ENCODE results near the gene AGO1.

Gene AGO1

DNA sequence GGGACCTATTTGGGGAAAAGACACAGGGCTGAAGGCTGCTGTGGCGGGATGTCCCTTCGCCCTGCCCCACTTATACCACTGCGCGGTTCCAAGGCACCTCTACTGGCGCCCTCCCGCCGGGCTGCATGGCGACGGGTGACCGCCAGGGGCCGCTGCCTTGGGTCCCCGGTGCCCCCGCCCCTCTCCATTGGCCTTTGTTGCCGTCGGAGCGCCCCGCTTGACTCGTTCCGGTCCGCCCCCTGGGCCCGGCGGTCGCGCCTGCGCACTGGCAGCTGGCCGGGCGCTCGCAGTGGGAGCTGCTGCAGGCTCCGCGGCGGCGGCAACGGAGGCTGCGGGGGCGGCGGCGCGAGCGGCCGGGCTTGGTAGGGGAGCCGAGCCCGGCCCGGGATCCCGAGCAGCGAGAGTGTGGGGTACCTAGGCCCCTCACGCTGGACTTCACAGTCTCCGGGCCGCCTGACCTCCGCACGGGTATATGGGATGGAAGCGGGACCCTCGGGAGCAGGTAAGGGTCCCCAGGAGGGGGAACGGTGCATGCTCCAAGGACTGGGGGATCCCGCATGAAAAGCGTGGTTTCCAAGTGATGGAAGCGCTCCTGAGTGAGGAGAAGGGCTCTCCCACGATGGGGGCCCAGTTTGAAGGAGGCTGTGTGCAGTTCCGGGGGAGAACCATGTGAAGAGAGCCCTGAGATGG, at the start of gene AGO1:
Gene AGO1 (plus strand): TSS at position 265 of the 690 bp plus-strand sequence. CDS start 213 bp downstream, at position 478.
- DNase-seq (ENCODE audit: low spot score), result peak; percentile 97

DNA sequence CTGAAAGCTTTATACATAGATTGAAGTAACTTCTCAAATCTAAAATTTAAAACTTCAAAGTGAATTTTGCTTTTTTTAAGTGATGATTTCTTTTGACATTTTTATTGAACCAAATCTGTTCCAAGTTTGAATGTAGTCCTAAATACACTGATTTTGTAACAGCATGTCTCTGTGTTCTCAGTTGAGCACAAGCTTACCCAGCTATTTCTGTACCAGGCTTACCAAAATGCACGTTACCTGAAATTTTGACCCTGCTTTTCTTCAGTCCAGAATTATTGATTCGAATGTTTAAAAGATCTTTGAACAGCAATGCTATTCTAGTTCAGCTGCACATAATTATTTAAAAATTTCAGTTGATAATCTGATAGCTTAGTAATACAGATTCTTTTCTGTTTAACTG, 49.6 kb upstream of the AGO1 start:
- DNase-seq (ENCODE audit: low spot score), result no peak

DNA sequence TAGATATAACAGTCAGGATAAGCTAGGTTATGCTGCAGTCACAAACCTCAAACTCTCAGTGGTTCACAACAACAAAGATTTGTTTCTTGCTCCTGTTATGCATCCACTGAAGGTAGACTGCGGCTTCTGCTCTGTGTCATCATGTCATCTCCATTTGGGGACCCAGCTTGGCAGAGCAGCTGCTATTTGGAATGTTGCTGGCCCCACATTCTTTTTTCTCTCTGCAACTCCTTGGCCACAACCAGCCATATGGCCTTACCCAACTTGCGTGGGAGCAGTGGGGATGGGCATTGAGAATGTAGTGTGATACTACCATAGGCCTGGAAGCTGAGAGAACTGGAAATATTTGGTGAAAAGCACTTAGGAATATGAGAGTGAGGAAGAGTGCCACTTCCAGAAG, 48.8 kb upstream of the AGO1 start:
- DNase-seq (ENCODE audit: low spot score), result no peak

DNA sequence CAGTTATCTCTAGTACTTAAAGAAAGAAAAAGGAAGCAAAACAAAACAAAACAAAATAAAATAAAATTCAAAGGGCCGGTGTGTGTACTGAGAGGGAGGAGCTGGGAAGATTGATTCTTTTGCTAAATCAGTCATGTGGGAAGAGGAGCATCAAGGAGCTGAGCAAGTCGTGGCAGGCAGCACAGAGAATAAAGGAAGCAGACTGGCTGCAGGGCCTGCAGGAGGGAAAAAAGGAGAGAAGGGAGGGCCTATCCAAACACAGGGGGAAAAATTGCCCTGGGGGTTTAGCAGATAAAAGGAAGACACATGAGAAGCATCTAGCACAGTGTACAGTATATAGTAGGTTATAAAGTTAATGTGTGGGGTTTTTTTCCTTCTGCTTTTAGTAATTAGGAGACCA, 47.6 kb upstream of the AGO1 start:
- no peak for DNase-seq (ENCODE audit: low spot score)

DNA sequence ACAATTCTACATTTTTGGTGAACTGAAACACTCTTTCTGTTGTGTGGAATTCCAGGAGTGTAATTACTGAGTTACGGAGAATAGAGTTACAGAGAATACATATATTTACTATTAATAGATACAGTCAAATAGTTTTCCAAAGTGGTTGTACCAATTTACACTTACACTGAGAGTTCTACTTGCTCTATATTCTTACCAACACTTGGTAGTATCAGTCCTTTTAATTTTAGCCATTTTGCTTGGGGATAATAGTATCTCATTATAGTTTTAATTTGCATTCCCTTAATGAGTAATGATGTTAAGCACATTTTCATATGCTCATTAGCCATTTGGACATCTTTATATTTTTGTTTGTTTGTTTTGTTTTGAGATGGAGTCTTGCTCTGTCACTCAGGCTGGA, 46.3 kb upstream of the AGO1 start:
- no peak for DNase-seq (ENCODE audit: low spot score)

DNA sequence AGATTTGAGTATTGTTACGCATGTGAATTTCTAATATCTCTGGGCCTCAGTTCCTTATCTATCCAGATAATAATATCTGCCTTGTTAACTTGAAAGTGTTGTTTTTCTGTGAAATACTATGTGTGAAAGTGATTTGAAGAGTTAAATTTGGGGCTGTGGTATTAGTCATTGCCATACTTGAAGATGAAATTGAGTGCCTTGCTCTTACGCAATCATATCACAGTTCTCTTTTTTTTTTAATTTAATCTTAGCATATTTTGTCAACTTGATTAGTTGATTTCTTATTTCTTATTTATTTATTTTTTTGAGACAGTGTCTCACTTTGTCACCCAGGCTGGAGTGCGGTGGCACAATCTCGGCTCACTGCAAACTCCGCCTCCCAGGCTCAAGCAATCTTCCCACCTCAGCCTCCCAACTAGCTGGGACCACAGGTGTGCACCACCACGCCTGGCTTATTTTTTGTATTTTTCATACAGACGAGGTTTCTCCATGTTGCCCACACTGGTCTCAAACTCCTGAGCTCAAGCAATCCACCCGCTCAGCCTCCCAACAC, 44.2 kb upstream of the AGO1 start:
- DNase-seq (ENCODE audit: low spot score), result no peak

DNA sequence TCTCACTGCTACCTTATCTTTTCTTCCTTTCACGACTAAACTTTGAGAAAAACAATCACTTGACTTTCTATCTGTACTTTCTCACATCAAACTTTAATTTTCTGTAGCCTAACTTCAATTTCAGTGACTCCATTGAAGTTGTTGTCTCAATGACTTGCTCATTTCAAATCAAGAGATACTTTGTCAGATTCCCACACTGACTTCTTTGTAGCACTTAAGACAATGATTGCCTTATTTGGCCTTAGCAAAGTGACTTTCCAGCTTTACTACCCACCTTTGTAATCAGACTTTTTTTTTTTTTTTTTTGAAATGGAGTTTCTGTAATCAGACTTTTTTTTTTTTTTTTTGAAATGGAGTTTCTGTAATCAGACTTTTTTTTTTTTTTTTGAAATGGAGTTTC, 38.2 kb upstream of the AGO1 start:
- no peak for DNase-seq (ENCODE audit: low spot score)

DNA sequence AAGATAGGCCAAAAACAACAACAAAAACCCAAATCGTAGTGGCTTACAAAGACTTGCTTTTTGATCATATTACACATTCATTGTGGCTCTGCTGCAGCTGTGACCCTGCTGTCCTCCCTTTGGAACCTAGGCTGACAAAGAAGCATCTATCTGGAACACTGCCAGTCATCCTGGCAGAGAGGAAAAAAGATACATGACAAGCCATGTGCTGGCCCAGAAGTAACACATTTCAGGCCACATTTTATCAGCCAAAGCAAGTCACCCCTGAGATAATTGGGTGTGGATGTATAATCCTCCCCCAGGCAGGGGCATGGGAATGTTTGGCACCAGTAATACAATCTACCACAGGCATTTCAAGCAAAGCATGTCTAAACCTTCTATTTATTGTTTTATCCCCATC, 37.2 kb upstream of the AGO1 start:
- DNase-seq (ENCODE audit: low spot score), result no peak

DNA sequence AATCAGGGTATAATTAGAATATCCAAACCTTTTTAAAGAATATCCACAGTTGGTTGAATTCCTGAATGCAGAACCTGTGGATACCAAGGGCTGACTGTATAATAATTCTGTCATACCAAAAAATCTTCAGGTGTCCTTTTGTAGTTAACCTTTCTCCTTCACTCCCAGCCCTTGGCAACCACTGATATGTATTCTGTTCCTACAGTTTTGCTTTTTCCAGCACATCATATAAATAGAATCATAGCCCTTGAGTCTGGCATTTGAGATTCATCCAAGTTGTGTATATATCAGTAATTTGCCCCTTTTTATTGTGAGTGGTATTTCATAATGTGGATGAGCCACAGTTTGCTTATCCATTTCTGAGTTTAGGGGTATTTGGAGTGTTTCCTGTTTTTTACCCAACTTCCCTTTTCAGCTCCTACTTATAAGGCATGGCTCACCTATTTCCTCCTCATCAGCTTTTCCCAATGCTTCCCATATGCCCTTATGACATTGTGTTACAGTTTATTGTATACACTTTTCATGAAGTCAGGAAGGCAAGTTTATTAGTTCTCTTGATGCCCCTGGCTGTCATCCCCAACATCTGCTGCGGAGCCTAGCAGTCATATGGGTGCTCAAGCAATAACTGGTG, 35.0 kb upstream of the AGO1 start:
- DNase-seq (ENCODE audit: low spot score), result no peak

DNA sequence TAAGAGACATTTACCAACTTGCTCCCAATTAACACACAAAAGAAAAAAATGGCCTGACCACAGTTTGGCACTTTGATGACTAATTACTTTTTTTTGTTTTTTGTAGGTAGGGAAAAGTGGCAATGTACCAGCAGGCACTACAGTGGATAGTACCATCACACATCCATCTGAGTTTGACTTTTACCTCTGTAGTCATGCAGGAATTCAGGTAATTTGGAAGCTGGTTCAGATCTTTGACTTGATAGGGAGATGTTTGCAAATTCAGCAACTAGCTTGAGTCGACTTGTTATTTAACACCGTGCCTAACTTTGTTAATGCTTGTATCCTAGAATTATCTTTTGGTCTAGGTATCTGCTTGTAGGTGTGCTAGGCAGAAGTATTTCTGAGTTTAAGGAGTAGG, 33.0 kb upstream of the AGO1 start:
- DNase-seq (ENCODE audit: low spot score), result no peak

DNA sequence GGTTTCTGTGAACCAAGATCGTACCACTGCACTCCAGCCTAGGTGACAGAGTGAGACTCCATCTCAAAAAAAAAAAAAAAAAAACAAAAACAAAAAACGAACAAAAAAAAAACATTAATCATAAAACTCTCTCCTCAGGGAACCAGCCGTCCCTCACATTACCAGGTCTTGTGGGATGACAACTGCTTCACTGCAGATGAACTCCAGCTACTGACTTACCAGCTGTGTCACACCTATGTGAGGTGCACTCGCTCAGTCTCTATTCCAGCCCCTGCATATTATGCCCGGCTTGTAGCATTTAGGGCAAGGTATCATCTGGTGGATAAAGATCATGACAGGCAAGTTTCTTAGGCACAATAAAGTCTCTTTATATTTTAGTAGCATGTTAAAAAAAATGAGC, 32.3 kb upstream of the AGO1 start:
- no peak for DNase-seq (ENCODE audit: low spot score)

DNA sequence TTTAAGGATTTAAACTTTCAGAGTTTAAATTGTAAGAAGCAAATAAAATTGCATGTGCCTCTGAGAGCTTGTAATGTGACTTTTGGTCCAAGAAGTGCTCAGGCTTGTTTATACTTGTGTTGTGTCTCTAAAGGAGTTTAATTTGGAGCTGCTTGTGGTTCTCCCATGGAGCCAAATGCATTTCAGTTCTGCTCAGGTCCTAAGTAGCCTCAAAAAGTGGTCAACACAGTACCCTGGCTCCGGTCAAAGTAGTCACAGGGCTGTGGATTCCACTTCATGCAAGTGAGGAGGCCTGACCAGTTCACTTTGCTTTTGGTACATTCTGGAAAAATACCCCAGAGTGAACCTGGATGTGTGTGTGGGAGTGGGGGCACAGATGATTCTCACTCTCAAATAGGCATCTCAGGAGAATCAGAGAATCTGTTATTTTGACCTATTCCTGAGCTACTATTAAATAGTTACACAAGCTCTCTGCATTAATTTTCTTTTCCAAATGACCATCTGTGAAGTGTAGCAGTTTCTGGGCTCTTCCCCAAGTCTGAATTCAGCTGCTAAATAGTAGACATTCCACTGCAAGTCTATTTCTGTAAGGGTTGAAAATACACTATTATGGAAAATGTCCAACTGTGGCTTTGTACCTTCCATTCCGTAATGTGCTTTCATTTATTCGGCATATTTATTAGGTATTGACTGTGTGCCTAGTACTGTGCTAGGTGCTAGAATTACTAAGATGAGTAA, 31.7 kb upstream of the AGO1 start:
- DNase-seq (ENCODE audit: low spot score), result no peak

DNA sequence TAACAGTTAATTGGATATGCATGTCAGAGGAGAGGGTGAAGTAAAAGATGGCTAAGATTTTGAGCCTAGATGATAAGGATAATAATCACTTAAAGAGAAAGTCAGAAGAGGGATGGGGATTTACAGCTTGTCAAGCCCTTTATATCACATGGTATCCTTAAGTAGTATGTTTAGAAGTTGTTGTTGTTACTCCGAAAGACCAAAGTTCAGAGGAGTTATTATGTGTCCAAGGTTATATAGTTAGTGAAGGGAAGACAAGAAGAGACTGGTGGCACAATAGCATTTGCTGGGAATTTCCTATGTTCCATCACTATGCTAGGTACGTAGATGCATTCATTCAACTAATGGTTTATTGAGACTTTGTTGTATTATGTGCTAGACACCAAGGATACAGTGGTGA, 30.8 kb upstream of the AGO1 start:
- no peak for DNase-seq (ENCODE audit: low spot score)

DNA sequence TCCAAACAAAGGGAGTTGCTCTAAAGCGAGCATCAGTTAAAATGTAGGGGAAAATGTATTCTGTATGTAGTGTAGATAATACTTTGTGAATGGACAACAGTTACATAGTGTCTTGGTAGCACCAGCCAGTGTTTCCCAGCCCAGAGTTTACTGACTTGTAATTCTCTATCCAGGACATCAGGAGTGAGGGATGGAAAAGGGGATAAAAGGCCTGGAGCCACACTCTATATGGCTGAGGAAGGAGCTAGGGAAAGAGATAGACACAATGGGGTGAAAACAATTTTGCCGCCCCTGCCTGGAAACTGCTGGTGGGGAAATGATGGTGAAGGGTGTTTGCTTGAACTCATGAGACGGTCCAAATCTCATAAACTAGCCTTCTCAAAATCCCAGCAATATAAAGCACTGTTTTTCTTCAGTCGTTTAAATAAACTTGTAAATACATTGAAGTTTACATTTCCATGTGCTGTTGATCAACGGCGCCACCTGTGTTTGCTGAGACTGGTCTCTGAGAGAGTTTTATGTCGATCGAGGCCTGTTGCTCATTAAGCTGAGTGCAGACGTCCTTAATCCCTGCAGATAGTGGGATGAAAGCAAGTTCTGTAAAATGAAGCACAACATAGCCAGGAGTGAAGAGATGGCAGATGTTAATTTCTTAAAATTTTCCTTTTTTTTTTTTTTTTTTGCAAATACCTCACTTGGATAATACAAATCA, 27.9 kb upstream of the AGO1 start:
- DNase-seq (ENCODE audit: low spot score), result no peak

DNA sequence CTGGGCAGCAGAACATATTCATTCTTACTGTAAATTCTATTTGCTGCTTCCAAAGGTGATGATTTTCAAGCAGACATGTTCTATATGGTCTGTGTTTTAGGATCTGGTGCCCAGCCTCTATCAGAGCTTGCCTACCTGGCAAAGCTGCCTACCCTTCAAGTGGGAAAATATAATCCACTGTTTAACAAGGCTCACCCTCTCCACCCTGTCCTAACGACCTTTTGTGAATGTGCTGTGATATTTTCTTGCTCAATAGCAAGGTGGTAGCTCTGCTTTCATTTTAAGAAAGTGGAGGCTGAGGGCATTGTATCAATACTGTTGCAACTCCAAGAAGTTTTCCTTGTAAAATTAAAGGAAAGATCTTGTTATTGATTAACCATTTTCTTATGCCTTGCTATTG, 26.0 kb upstream of the AGO1 start:
- DNase-seq (ENCODE audit: low spot score), result no peak

DNA sequence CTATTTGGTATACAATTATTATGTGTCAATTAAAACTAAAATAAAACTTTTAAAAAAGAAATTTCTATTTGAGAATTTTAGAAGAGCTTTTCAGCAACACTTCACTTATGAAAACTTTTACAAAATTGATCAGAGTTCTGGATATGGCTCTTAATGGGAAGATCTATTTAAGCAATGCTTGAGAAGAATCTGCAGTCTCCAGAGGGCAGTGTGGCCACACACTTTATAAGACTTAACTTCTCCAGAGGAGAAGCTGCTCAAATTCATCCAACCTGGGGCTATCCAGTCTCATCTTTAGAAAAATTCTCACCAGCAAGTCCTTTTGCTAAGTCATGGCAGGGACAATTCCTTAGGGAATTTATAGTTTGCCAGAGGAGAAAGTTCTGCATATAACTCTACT, 25.2 kb upstream of the AGO1 start:
- DNase-seq (ENCODE audit: low spot score), result no peak

DNA sequence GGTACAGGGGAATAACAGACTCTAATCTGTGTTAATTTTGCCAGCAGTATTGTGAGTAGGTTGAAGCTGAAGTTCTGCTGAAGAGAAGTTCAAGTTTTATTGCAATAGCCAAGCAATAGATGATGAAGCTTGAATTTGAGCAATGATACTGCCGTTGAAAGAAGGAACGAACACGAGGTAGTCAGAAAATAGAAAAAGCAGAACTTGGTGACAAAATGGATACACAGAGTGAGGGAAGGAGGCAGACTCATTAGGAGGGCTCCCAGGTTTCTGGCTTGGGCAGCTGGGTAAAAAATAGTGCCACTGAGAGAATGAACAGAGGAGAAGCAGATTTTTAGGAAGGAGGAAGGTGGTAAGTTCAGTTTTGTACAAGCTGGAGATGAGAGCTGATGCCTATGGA, 22.3 kb upstream of the AGO1 start:
- no peak for DNase-seq (ENCODE audit: low spot score)

DNA sequence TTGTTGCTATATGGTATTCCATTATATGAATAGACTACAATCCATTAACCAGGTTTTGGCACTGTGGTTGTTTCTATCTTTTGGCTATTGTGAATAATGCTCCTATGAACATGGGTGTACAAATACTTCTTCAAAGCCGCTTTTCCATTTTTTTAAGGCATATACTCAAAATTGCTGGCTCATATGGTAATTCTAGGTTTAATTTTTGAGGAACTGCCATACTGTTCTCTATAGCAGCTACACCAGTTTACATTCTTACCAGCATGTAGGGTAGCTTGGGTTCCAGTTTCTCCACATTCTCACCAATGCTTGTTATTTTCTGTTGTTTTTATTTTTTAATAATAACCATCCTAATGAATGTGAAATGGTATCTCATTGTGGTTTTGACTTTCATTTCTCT, 19.9 kb upstream of the AGO1 start:
- no peak for DNase-seq (ENCODE audit: low spot score)

DNA sequence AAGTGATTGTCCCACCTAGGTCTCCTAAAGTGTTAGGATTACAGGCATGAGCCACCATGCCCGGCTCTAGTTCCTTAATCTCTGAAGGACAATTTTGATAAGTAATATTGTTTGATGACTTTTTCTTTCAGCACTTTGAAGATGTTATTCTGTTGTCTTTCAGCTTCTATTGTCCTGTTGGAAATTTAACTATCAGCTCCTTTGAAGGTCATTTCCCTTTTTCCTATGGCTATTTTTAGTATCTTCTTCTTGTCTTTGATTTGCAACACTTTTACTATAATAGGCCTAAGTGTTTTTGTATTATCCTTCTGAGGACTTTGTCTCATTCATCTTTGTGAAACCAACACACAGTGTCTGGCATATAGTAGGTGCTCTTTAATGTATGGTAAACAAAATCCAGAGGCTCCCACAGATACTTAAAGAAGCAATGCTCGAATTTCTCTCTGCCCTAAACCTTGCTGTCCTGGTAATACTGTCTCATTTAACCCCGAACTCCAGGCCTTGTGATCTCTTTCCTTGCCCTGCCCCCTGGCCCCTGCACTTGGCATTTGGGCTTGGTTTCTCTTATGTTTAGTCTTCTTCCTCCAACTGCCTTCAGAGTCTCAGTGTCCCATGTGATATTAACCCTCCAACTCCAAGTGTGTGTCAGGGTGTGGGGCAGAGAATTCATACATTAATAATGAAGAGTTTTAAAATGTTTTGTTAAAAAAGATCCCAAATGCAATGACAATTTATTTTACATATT, 19.0 kb upstream of the AGO1 start:
- no peak for DNase-seq (ENCODE audit: low spot score)

DNA sequence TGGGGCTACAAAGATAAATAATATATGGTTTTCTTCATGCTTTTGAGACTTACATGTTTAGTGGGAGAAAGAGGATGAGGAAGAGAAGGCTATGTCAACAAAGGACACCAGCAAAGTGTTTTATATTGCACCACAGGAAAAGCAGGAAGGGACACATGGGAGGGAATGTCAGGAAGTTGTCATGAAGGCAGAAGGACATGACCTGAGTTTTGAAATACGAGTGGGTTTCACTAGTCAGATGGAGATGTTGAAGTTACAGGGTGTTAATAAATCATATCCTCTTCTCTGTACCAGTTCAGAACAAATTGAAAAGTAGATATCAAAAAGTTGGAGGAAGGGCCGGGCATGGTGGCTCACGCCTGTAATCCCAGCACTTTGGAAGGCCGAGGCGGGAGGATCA, 18.2 kb upstream of the AGO1 start:
- no peak for DNase-seq (ENCODE audit: low spot score)

DNA sequence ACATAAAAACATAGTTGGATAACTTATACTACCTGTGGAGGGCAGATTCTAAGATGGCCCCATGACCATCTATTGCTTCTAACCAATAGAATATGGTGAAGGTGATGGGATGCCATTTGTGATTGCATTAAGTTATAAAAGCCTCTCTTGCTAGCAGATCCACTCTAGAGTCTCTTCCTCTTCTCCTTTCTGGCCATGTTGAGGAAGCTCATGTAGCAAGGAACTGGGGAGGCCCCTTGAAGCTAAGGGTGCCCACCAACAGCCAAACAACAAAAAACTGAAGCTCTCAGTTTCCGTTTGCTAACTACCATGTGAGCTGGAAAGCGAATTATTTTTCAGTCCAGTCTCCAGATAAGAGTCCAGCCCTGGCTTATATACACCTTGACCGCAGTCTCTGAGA, 16.0 kb upstream of the AGO1 start:
- no peak for DNase-seq (ENCODE audit: low spot score)

Data from CD4-positive, alpha-beta T cell treated with Interleukin-6 at 100 ng/mL for 8 hours (primary cell).